SK-N-MC (cell line): ENCODE data around the gene OAS3.

Experiments used
- EZH2 ChIP-seq: fragments of 200-600 bp; sonication (generic); IDR thresholded peaks from one replicate; pipeline ENCODE4 v1.6.1; 2017; ENCODE audit warnings: antibody characterized with exemption
- FOXP2 ChIP-seq: optimal IDR thresholded peaks from 2 replicates; pipeline ENCODE3; 2011; ENCODE audit warnings: mild to moderate bottlenecking, moderate library complexity; ENCODE audit not compliant: insufficient read depth; ENCODE audit errors: extremely low read length, control extremely low read depth
- POLR2AphosphoS5 ChIP-seq: IDR thresholded peaks from 2 replicates; pipeline ENCODE4 v1.6.1; 2012; ENCODE audit warnings: mild to moderate bottlenecking, low read depth, low read length, borderline replicate concordance

GRCh38 chr12:112900298-112901145 is 37.8 kb upstream of the OAS3 start:
- TF ChIP-seq EZH2 = no peak
- TF ChIP-seq POLR2AphosphoS5 = no peak
- no peak for TF ChIP-seq FOXP2
